HepG2 (cell line): ENCODE results near the gene MBD5.

ENCODE experiments used
- BRF2 ChIP-seq: sonication (generic); formaldehyde crosslinking; IDR thresholded peaks from 2 replicates; pipeline ENCODE4 v1.8.1; 2022; ENCODE audit warnings: mild to moderate bottlenecking, missing genetic modification reagents
- CEBPB ChIP-seq: IDR thresholded peaks from 2 replicates; pipeline ENCODE4 v1.6.1; 2011; ENCODE audit warnings: low read depth, low read length, improper control_type of control experiment, borderline replicate concordance
- CTCF ChIP-seq: sonication (generic); formaldehyde crosslinking; IDR thresholded peaks from 2 replicates; pipeline ENCODE4 v1.5.0; 2020; ENCODE audit warnings: mild to moderate bottlenecking, missing genetic modification reagents, moderate library complexity
- HMGXB3 ChIP-seq: sonication (generic); formaldehyde crosslinking; IDR thresholded peaks from 2 replicates; pipeline ENCODE4 v1.4.0; 2020; ENCODE audit warnings: missing genetic modification reagents, borderline replicate concordance
- KDM1A ChIP-seq: IDR thresholded peaks from 2 replicates; pipeline ENCODE4 v1.6.1; 2016; ENCODE audit warnings: missing compliant biosample characterization
- POGZ ChIP-seq: sonication (generic); formaldehyde crosslinking; IDR thresholded peaks from 2 replicates; pipeline ENCODE4 v1.4.0; 2020; ENCODE audit warnings: mild to moderate bottlenecking, missing genetic modification reagents
- SRSF1 ChIP-seq: fragments of 200-400 bp; formaldehyde crosslinking; optimal IDR thresholded peaks from 2 replicates; pipeline ENCODE3; 2017; ENCODE audit warnings: mild to moderate bottlenecking, low read depth, low read length, moderate library complexity
- ZNF251 ChIP-seq: sonication (generic); formaldehyde crosslinking; IDR thresholded peaks from 2 replicates; pipeline ENCODE4 v1.9.0; 2021; ENCODE audit warnings: mild to moderate bottlenecking, missing genetic modification reagents

GRCh38 chr2:148515120-148515519 lies 494.2 kb downstream of the MBD5 start:
- no peak for TF ChIP-seq SRSF1
- TF ChIP-seq CEBPB, result no peak
- no peak for TF ChIP-seq POGZ (CRISPR knock-in tag)
- TF ChIP-seq HMGXB3 (CRISPR knock-in tag), result no peak
- TF ChIP-seq CTCF, result no peak
- no peak for TF ChIP-seq BRF2 (CRISPR knock-in tag)
- no peak for TF ChIP-seq KDM1A (CRISPR knock-in tag)
- no peak for TF ChIP-seq ZNF251
